Measurements from ENCODE around the gene GLRX5.
"Not testable (repeated sequence)": the region's sequence is repeated elsewhere in the genome, so short reads cannot be mapped to it uniquely, and the experiment has no call there.

The GLRX5 gene

GRCh38 chr14:95585953-95586620 lies 51.2 kb downstream of the GLRX5 start:
- H3K4me3 ChIP-seq (ENCODE audit: low read depth, low read length): no peak overlapping the region
- TF ChIP-seq CTCF (IDR thresholded peaks at IDR 0.05; ENCODE audit: low read depth, low read length): no peak
- in situ Hi-C loops (cut with HindIII; ENCODE audit: low sequenced_read_pairs): no loop called here
- DNase-seq (ENCODE audit: low read depth, low spot score): no peak

GRCh38 chr14:95591182-95591581 lies 56.3 kb downstream of the GLRX5 start:
- H3K4me3 ChIP-seq (ENCODE audit: low read depth, low read length); DNase-seq (ENCODE audit: low read depth, low spot score); in situ Hi-C loops (cut with HindIII; ENCODE audit: low sequenced_read_pairs): not testable (repeated sequence)

All from astrocyte of the spinal cord (primary cell).